Esophagus muscularis mucosa (tissue), 4 donors: ENCODE data around the gene STYXL1. TPM values are rescaled to one million over a fixed set of nuclear protein-coding genes. Genes with fewer than 3 reads are reported as not detected.

ENCODE experiments used
- DNase-seq: peaks from one replicate; pipeline ENCODE4 v3.0.0-alpha.2; 2017; ENCODE audit errors: extremely low spot score
- H3K27ac ChIP-seq, 4 donors: fragments of 200-600 bp; sonication (generic); replicated peaks in 1 of 4; 1 replicate in 3 of 4; 2 replicates in 1 of 4; pipeline ENCODE4 v1.5.1; 2016 to 2019; ENCODE audit warnings: mild to moderate bottlenecking in 1 of 4
- H3K27me3 ChIP-seq, 4 donors: fragments of 200-600 bp; sonication (generic); one replicate each; pipeline versions ENCODE4 v1.5.1 to v1.6.0; 2016 to 2019
- H3K36me3 ChIP-seq, 4 donors: fragments of 200-600 bp; sonication (generic); one replicate each; pipeline ENCODE4 v1.5.1; 2016 to 2019
- H3K4me1 ChIP-seq, 4 donors: fragments of 200-600 bp; sonication (generic); one replicate each; pipeline ENCODE4 v1.5.1; 2016 to 2019
- H3K4me3 ChIP-seq, 4 donors: fragments of 200-600 bp; sonication (generic); 1 replicate in 2 of 4; 2 replicates in 2 of 4; pipeline ENCODE4 v1.5.1; 2016 to 2019; ENCODE audit warnings: mild to moderate bottlenecking in 4 of 4, moderate library complexity in 1 of 4
- H3K9me3 ChIP-seq, 4 donors: fragments of 200-600 bp; sonication (generic); 1 replicate in 3 of 4; 2 replicates in 1 of 4; pipeline ENCODE4 v1.5.1; 2016 to 2019
- EP300 ChIP-seq: sonication (generic); formaldehyde crosslinking; IDR thresholded peaks from one replicate; pipeline ENCODE4 v1.6.1; 2017; ENCODE audit warnings: antibody characterized with exemption
- POLR2A ChIP-seq: fragments of 450-650 bp; IDR thresholded peaks from one replicate; pipeline ENCODE4 v1.6.1; 2017; ENCODE audit warnings: antibody characterized with exemption, moderate library complexity, mild to moderate bottlenecking, low read depth
- POLR2AphosphoS5 ChIP-seq, 2 donors: sonication (generic); formaldehyde crosslinking; IDR thresholded peaks; one replicate each; pipeline ENCODE4 v1.6.1; 2017; ENCODE audit warnings: antibody characterized with exemption in 2 of 2
- WGBS: methylation state at CpG from one replicate; pipeline ENCODE4 v1.1.5; 2018; 5-methylcytosine and 5-hydroxymethylcytosine counted together
- intact Hi-C: fragments of 100-400 bp; cut with DNase I; formaldehyde crosslinking; loops from one replicate; pipeline ENCODE4 v1.15.1; 2023
- total RNA-seq, 4 donors: library from RNA; depleted of rRNA; stranded (reverse); fragments of >200 nt; gene quantifications; one replicate each; pipeline versions ENCODE4 v1.1.0 to v1.2.1, GENCODE V29; 2016
- TF ChIP-seq, protein P1 (sequence below), 3 experiments: fragments of 200-600 bp in 2 of 3; fragments of 450-650 bp in 1 of 3; sonication (generic) in 2 of 3; IDR thresholded peaks; one replicate each; pipeline ENCODE4 v1.5.1; 2017 to 2019; ENCODE audit warnings: antibody characterized with exemption in 3 of 3, mild to moderate bottlenecking in 2 of 3, moderate library complexity in 1 of 3

STYXL1 gene
- total RNA-seq, 4 donors from 2014 or later = 13.9 to 20.0 (median 17.9) TPM

DNA sequence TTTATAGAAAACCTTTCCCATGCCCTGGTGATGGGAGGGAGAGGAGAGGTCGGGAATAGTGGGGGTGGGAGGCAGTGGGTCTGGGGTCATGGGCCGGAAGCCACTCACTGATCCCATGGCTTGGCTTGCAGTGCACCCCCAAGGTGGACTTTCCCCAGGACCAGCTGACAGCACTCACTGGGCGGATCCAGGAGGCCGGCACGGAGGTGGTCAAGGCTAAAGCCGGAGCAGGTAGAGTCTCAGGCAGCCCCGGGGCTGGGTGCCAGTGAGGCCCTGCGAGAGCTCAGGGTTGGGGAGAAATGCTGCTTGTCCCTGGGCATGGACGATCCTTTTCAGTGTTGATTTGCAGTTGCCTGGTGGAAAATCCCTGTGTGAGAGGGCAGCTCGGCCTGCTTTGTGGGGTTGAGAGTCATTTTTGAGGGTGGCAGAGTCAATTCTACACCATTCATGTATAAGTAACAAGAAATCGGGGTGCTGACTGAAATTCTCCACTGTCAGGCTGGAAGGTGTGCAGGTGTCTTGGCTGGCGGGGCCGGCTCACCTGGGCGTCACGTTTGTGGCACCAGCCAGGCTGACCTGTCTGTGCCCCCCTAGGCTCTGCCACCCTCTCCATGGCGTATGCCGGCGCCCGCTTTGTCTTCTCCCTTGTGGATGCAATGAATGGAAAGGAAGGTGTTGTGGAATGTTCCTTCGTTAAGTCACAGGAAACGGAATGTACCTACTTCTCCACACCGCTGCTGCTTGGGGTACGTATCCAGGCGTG, 16.6 kb upstream of the STYXL1 start:
- Histone ChIP-seq H3K4me3 (no peak overlapping the region), H3K4me1 (peaks cover 13 to 35% (median 21%) of the 10 kb centered on the region in 4 donors), H3K36me3 (peaks cover 56 to 85% (median 84%) of the 10 kb centered on the region in 4 donors), H3K27me3 (no peaks in the 10 kb centered on the region), H3K27ac (no peak overlapping the region), H3K9me3 (no peaks in the 10 kb centered on the region)
- no peak for TF ChIP-seq POLR2A
- TF ChIP-seq, protein P1, sequence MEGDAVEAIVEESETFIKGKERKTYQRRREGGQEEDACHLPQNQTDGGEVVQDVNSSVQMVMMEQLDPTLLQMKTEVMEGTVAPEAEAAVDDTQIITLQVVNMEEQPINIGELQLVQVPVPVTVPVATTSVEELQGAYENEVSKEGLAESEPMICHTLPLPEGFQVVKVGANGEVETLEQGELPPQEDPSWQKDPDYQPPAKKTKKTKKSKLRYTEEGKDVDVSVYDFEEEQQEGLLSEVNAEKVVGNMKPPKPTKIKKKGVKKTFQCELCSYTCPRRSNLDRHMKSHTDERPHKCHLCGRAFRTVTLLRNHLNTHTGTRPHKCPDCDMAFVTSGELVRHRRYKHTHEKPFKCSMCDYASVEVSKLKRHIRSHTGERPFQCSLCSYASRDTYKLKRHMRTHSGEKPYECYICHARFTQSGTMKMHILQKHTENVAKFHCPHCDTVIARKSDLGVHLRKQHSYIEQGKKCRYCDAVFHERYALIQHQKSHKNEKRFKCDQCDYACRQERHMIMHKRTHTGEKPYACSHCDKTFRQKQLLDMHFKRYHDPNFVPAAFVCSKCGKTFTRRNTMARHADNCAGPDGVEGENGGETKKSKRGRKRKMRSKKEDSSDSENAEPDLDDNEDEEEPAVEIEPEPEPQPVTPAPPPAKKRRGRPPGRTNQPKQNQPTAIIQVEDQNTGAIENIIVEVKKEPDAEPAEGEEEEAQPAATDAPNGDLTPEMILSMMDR (IDR thresholded peaks at IDR 0.05) = no peak
- no peak for TF ChIP-seq EP300
- no peak for TF ChIP-seq POLR2AphosphoS5 (IDR thresholded peaks at IDR 0.05)
- no peak for DNase-seq
- WGBS = 94% methylated on average over 17 of the region's 24 CpGs
- intact Hi-C loops = no loop called here

DNA sequence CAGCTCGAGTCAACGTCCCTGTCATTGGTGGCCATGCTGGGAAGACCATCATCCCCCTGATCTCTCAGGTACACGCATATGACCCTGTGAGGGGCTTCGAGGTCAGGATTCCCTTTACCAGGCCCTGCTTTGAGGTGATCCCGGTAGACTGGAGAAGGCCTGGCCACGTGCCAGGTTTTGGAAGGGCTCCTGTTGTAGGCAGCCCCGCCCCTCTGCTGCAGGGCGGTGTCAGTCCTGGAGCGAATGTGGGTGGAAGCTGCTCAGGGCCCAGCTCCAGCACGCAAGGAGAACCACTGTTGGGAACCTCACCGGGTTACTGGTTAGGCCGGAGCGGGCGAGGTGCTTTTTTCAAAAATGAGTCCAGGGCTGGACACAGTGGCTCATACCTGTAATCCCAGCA, 15.7 kb upstream of the STYXL1 start:
- DNase-seq = no peak
- no peak for TF ChIP-seq EP300
- TF ChIP-seq, protein P1 (IDR thresholded peaks at IDR 0.05) = no peak
- no peak for TF ChIP-seq POLR2AphosphoS5 (IDR thresholded peaks at IDR 0.05)
- TF ChIP-seq POLR2A = no peak
- WGBS = 88% methylated on average over 11 of the region's 14 CpGs
- H3K4me1 ChIP-seq = peaks cover 4 to 32% (median 14%) of the 10 kb centered on the region in 4 donors
- H3K9me3 ChIP-seq = no peaks in the 10 kb centered on the region
- peaks cover 65 to 94% (median 92%) of the 10 kb centered on the region in 4 donors for H3K36me3 ChIP-seq
- no peak overlapping the region for H3K27ac ChIP-seq
- H3K4me3 ChIP-seq = no peak overlapping the region
- H3K27me3 ChIP-seq = no peaks in the 10 kb centered on the region
- intact Hi-C loops = no loop called here

DNA sequence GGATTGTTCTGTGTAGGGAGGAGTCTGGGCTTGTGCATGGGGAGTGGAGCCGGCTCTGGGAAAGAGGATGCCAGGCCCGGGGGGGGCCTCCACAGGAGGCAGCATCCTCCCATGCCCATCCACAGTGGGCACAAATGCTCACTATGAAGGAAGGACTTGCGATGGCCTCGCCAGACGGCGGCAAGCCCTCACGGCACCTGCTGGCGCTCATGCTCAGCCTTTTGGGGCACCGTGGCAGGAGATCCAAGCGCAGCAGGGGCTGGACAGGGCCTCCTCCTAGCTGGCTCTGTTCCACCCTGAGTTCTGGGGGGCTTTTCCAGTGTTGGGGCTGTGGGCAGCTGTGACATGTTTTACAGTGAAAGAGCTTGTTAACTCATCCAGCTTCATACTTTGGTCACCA, 15.3 kb upstream of the STYXL1 start:
- peaks cover 69 to 98% (median 96%) of the 10 kb centered on the region in 4 donors for H3K36me3 ChIP-seq
- intact Hi-C loops = no loop called here
- H3K9me3 ChIP-seq = no peaks in the 10 kb centered on the region
- DNase-seq = no peak
- H3K27me3 ChIP-seq = no peaks in the 10 kb centered on the region
- TF ChIP-seq EP300 (no peak), POLR2A (no peak), POLR2AphosphoS5 (IDR thresholded peaks at IDR 0.05) (no peak)
- TF ChIP-seq, protein P1 (IDR thresholded peaks at IDR 0.05) = no peak
- no peak overlapping the region for H3K27ac ChIP-seq
- 85% methylated on average over 9 of the region's 10 CpGs for WGBS
- H3K4me3 ChIP-seq = no peak overlapping the region
- peaks cover 4 to 32% (median 14%) of the 10 kb centered on the region in 4 donors for H3K4me1 ChIP-seq

DNA sequence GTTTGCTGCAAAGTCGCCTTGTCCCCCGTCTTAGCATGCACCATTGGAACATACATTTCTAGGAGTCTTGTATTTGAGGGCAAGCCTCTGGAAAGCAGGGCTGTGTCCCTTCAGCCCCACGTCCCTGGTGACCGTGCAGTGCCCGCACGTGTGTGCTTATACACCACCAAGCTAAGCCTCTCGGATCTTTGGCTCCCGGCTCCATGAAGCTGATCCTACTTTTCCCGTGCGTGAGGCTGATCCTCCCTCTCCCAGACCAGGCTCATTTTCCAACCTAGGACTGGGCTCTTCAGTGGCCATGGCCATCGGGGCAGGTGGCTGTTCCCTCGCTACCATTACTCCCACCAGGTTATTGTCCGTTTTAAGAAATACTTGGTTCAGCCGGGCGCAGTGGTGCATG, 14.5 kb upstream of the STYXL1 start:
- no peaks in the 10 kb centered on the region for H3K9me3 ChIP-seq
- H3K4me1 ChIP-seq = peaks cover 4 to 27% (median 14%) of the 10 kb centered on the region in 4 donors
- H3K27me3 ChIP-seq = no peaks in the 10 kb centered on the region
- no peak for TF ChIP-seq EP300
- TF ChIP-seq, protein P1 (IDR thresholded peaks at IDR 0.05) = no peak
- no peak for TF ChIP-seq POLR2A
- TF ChIP-seq POLR2AphosphoS5 (IDR thresholded peaks at IDR 0.05) = no peak
- intact Hi-C loops = no loop called here
- DNase-seq = no peak
- H3K36me3 ChIP-seq = peaks cover 77 to 100% (median 99%) of the 10 kb centered on the region in 4 donors
- H3K4me3 ChIP-seq = no peak overlapping the region
- H3K27ac ChIP-seq = no peak overlapping the region
- 88% methylated on average over 15 of the region's 15 CpGs for WGBS
